AG08395 (cell line): ENCODE results near the gene TIMM17A.

Experiments
- DNase-seq: peaks from one replicate; pipeline ENCODE4 v3.0.0; 2012; ENCODE audit warnings: mixed read lengths, low spot score

The TIMM17A gene

DNA sequence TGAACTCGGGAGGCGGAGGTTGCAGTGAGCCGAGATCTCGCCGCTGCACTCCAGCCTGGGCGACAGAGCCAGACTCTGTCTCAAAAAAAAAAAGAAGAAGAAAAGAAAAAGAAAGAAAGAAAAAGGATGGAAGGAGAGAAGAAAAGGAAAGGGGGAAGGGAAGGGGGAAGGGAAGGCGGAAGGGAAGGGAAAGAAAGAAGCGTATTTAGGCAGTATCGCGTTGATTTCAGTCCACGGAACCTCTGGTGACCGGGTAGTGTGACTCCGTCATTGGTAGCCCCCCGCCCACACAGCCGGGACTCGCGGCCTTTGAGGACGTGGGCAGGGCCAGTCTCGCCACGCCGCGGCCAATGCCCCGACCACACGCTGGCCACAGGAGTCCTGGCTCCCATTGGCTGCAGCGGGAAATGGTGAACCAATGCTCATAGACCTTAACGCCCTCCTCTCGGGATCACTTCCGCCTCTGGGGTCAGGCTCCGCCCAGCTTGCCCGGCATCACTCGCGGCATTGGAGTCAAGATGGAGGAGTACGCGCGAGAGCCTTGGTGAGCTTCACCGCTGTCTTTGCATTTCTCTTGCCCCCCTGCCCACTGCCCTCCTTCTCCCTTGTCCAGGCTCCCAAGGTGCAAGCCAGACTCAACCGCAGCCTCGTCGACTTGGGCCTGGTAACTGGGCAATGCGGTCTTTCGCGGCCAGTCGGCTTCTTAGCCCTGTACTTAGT, at the start of gene TIMM17A:
Gene TIMM17A (plus strand): TSS at position 495 of the 720 bp plus-strand sequence. CDS start 24 bp downstream, at position 519.
- peak; percentile 96 for DNase-seq

DNA sequence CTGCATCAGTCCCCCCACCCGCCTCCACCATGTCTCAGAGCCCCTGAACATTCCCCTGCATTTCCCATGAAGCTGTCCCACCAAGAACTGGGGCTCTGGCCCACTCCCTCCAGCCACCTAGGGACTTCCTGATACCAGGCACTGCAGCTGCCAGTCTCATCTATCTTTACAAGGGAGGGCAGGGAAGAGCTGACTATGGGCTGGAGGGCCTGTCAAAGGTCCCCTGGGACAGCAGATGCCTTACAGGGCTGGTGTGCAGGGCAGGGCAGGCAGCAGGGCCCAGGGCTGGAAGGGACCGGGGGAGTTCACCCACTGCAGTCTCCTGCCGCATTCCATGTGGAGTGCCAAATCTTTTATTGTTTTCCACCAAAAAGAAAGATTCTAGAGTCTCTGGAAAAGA, 49.0 kb upstream of the TIMM17A start:
- DNase-seq, result no peak

DNA sequence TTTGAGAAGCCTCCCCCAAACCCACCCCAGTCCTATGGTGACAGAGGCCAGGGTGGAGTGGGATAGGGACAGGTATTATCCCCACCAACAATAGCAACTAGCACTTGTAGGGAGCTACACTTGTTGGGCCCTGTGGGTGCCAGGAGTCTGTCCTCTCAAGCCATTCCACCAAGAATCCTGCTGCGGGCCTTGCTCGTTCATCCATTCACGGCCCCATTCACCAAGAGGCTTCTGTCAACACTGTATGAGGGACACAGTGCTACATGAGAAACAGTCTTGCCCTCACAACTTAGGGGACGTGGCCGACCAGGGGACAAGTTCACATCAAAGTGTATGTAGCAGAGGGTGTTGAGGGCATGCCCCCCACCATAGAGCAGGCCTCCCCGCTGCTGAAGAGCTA, 47.7 kb upstream of the TIMM17A start:
- no peak for DNase-seq

DNA sequence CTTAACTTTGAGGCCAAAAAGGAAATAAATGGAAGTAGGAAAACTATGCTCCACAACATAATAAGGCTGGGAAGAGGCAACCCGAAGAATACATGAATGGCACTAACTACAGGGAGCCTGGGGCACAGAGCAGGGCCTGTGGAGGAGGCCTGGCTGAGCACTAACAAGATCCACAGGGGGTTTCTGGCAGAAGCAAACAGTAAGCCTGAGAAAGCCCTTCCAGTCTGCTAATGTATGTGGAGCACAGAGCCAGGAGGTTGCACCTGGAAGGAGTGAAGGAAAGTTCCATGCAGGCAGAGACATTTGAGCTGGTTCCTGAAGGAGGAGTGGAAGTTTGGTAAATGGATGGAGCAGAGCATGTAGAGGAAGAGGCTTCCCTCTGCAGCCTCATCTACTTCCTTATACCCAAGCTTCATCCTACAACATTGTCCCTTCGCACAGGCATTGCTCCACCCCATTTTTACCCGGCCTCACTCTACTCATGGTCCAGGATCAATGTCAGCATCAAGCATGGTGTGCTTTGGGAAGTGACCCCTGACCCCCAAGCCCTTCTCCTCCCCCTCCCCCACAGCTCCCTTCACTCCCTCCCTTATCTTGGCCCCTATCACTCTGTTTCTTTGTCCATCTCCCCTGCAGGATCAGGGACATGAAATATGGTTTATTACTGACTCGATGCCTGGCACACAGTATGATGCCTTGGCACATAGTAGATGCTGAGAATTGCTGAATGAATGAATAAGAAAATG, 43.3 kb upstream of the TIMM17A start:
- DNase-seq, result no peak

DNA sequence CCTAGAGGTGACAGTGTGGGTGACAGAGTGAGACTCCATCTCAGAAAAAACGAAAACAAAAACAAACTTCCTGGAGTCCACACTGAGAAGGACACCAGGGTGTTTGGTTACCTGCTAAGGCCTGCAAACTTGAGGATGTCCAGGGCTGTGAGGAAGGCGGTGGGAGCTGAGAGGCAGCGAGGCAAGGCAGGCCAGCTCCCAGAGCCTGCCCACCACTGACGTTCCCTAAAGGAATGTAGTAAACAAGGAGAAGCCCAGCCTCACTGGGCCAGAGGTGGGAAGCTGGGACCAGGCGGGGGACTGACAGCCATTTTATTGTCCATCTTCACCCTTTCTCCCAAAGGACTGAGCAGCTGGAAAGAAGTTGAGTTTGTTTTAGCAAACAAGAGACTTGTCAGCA, 42.5 kb upstream of the TIMM17A start:
- DNase-seq, result no peak

DNA sequence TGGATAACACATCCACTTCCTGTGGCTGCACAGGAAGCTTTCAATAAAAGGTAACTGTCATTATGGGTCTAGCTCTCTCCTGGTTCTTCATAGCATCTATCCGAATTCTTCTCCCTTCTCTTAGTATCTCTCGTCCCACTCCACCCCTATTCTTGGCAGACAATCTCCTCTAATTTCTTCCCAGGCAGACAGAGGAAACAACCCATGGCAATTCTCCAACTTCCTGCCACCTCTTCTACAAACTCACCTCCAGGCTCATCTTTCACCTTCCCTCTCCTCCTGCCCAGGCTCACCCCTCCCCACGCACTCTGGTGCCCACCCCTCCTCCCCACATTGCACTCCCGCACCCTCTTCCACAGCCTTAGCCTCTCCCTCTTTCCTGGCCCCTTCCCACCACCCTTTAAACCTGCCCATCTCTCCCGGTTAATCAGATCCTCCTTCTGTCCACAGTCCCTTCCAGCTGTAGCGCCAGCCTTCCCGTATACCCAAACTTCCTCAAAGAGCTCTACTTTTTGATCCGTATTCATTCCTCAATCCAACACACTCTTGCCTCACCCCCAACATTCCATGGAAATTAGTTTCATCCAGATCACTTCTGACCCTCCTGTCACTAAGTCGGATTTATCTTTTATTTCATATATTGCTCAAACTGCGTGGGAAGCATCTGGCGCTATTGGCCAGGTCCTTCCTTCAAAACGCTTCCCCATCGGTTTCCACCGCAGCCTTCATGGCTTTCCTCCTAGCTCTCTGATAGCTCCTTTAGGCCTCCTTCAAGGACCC, 40.7 kb upstream of the TIMM17A start:
- no peak for DNase-seq

DNA sequence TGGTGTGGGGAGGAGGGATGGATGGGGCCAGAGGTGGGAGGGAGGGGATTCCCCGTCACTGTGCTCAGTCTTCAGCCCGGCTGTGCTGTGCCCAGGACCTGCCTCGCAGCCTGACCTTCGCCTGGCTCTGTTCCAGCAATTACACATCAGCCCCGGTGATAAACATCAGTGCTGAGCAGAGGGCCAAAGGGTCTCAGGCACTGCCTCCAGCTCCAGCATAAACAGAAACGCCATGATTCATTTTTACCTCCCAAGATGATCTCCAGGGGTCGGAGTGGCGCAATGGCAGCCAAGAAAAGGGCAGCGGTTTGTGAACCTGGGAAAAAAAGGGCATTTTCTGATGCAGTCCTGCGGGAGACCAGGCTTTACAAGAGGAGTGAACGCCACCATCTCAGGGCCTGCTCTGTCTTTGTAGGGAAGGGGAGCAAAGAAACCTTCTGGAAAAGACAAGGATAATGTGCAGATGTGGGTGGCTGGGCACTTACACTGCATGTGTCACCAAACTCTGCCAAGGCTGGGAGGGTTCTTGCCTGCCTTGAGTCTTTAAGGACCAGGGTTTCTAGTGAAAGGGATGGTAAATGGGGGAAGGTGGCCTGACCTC, 38.6 kb upstream of the TIMM17A start:
- peak; percentile 61 for DNase-seq

DNA sequence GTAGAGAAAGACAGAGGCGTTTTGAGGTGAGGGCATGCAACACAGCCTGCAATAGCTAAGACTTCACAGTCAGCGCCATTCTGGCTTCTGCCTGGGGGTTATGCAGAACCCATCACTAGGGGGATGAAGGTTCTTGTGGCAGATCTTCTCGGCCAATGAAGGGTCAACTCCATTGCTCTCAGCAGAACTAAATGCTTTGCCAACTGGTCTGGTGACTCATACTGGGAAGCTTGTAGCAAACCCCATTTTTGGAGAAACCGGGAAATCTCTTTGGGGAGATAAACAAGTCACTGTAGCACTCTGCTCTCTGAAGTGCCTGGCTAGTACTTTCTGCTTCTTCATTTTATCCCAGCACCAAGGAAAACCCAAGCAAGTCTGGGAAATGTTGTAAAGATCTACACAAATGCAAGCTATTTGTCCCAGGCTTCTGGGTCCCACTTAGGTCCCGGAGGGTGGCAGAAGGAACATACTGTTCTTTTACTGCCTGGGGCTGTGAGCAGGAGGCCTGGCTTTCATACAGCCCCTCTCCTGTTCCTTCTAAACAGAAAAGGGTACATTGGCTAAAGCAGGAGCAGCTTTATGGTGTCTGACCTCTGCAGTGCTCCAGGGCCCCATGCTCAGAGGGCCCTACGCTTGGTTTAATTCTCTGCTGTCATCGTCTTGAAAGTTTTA, 37.8 kb upstream of the TIMM17A start:
- DNase-seq, result peak; percentile 79

DNA sequence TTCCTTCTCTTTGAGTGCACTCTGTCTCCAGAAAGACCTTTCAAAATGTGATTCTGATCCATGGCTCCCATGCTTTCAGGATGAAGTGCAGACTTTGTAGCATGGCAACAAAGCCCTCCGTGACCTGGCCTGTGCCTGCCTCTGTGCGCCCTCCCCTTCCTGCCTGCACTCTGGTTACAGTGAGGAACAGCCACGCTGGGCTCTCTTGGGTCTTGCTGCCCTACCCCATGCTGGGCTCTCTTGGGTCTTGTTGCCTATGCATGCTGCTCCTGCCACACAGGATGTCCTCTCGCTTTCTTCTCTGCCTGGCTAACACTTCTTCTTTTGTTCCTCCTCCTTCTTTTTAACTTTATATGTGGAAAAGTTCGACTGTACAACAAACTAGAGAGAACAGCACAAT, 37.0 kb upstream of the TIMM17A start:
- DNase-seq, result no peak

DNA sequence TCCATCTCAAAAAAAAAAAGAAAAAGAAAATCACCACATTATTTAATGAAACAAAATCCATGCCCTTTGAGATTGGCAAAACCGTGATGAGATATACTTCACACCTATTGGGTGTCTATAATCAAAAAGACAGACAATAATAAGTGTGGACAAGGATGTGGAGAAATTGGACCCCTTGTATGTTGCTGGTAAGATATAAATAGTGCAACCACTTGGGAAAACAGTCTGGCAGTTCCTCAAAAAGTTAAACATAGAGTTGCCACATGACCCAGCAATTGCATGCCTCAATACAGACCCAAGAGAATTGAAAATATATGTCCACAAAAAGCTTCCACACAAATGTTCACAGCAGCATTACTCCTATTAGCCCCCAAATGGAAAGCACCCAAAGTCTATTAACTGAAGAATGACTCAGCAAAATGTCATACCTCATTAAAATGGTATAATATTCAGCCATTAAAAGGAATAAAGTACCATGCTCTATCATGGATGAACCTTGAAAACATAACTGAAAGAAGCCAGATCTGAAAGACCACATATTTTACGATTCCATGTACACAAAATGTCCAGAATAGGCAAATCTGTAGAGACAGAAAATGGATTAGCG, 33.2 kb upstream of the TIMM17A start:
- no peak for DNase-seq

DNA sequence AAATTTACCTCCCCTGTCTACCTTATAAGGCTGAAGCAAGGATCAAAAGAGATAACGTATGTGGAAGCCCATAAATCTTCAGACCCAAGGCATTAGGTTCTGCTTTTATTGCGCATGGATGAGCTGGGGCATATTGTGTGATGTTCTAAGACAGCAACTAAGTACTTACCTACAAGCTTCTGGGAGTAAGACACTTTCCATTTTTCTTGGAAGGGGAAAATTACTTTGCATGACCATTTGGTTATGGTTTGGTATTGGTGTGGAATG, 30.1 kb upstream of the TIMM17A start:
- DNase-seq, result no peak

DNA sequence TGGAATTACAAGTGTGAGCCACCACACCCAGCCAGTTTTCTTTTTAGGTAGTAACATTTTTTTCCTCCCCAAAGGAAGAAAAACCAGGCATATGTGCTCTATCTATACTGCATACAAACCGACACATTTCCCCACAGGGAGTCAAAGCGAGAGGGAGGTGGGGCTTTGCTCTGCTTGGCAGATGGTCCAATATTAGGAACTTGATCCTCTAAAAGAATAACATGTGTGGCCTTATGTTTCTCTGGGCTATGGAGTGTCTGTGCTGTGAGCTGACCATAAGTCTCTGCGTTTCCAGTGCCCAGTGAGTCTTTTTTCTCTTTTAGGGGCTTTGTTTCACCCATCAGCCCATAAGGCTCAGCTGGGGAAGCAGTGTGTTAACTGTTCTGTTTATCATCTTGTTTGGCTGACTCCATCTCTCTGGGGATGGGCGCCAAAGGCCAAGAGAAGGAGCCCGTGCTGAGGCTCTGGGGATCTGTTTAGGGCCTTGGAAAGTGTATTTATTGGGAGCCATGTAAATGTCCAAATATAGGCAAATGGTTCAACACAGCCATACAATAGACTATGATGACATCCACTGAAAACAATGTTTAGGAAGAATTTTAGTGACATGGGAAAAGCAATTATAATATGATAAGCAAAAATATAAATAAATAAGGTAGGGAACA, 29.2 kb upstream of the TIMM17A start:
- DNase-seq, result no peak

DNA sequence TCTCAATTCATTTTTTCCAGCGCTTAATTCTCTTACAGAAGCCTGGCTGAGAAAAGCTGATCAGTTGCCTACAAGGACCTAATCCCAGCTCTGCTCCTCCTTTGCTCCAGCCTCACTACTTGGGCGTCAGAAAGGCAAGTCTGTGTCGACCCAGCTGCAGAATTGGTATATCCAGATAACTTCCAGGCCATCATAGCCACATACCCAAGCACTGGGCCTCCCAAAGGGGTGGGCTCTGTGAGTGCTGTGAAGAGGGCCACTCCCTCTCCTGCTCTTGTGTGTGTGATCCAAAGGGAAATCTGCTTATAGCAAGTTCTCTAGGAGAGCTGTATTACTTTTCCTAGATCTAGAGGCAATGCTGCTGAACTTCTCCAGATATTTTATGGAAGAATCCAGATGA, 27.0 kb upstream of the TIMM17A start:
- DNase-seq, result no peak

DNA sequence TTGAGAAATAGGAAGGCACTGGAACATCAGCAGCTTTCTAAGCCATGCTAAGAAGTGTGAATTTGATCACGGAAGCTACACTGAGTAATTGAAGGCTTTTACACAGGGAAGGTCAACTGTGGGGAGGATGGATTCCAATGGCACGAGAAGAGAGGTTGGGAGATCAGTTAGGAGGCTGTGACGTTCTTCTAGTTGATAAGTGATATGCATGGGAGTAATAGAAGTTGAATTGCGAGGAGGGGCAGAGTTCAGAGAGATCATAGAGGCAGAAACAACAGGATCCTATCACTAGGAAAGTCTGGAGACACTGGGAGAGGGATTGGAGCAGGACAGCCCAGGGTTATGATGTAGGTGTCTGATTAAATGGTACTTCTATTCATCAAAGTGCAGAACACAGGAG, 25.2 kb upstream of the TIMM17A start:
- no peak for DNase-seq

DNA sequence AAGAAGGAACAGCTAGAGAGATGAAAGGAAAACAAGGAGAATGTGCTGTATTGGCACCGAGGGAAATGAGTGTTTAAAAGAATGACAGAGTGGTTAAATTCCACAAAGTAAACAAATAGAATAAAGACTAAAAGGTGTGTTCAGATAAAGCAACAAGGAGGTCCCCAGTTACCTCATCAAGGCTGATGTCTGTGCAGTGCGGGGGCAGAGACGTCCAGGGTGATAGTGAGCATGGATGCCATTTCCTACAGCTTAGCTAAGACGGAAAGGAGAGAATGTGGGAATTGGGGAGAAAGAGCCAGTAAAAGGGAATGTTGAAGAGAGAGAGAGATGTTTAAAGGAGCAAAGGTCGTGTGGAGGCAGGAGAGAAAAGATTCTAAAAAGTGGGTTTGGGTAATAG, 24.5 kb upstream of the TIMM17A start:
- DNase-seq, result no peak

DNA sequence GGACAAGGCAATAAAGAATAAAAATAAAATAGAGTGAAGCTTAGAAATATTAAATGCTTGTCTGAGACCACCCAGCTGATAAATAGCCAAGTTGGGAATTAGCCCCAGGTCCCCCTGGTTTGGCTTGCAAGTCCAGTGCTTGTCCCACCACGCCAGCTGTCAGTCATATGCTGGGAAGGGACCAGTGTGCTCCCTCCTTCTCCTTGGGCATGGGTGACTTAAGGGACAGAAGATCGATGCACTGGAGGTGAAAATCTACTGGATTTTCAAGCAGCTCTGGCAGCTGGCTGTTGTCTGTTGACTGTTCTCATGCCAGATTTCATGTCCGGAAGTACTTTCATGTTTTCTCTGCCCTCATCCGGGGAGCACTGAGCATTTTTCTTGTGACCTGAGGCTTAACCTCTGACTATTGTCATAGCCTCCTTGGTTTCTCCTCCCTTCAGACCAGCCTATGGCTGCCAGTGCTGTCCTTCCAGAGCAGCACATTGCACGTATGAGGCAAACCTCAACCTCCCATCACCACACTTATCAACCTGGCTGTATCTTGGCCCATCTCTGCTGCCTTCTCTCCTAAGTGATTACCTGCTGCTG, 21.4 kb upstream of the TIMM17A start:
- peak; percentile 33 for DNase-seq

DNA sequence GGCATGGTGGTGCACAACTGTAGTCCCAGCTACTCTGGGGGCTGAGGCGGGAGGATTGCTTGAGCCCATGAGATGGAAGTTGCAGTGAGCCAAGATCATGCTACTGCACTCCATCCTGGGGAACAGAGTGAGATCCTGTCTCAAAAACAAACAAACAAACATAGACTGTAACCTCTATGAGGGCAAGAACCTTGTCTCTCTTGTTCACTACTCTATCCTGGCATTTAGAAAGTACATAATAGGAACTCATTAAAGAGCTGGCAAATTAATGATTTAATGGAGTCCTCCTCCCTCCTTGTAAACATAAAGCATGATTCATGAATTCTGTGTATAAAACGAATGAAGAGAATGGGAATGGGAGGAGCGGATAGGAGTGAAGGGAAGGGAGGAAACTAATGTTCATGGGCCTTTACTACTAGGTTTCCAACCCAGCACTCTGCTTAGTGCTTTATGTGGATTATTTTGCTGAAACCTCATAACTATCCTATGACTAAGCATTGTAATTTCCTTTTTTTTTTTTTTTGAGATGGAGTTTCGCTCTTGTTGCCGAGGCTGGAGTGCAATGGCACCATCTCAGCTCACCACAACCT, 17.6 kb upstream of the TIMM17A start:
- peak; percentile 73 for DNase-seq

DNA sequence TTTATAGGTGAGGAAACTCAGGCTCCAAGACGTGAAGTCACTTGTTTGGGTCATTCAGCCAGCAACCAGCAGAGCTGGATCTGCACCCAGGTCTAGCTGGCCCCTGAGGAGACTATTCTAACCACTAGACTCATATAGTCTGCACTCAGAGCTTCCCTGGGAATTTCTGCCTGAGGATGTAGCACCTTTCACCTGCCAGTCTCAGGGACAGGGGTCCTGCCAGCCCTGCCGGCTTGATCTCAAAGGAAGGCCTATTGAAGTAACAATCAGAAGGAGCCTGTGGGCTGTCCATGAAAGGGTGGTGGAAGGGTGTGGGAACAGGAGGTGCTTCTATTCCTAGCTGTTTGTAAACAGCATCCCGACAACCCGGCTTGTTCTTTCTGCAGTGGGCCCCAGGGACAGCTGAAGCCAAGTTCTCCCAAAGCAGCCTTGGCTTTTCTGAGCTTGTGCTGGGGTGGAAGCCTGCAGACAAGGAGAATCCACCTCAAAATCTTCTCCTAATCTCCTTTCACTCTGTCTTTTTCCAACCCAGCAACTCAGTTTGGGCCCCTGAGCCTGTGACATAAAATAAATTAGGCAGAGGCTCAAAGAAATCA, 16.8 kb upstream of the TIMM17A start:
- DNase-seq, result no peak

DNA sequence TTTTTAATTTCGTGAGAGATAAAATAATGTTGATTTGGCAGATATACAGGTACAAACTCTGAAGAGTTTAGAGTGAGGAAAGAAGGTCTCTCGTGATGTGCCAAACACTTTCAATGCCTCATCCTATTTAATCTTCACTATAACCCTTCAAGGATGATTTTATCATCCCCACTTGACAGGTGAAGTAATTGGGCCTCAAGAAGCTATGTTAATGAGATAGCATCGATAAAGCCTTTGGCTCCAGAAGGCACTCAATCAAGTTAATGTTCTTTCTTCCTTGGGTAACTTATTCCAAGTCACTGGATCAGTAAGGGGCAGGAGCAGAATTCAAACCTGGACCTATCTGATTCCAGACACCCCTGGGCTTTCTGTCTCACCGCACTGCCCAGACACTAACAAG, 16.2 kb upstream of the TIMM17A start:
- DNase-seq, result no peak

DNA sequence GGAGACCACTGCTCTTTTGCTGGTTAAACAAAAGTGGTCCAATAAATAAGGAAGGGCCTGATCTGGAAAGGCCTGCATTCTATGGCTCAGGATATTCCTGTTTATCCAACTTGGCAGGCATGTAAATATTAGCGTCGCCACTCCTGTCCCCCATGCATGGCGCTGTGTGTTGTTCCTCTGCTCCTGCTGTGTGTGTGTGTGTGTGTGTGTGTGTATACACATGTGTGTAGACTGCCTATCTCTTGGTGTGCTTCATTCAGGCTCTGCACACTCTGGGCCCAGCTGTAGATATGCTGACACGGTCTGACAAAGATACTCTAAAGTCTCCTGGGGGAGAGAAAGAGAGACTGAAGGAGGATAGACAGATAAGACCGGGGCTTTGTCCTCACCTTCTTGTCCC, 15.7 kb upstream of the TIMM17A start:
- no peak for DNase-seq
